GM23248 (cell line): ENCODE data around the gene PLXDC1. TPM values are rescaled to one million over a fixed set of nuclear protein-coding genes. Genes with fewer than 3 reads are reported as not detected.

Source experiments
- DNase-seq: peaks from one replicate; pipeline ENCODE4 v3.0.0-alpha.2; 2015
- H2AFZ ChIP-seq: fragments of 200-600 bp; sonication (generic); 2 replicates; pipeline ENCODE4 v1.6.1; 2016; ENCODE audit warnings: antibody characterized with exemption
- H3F3A ChIP-seq: fragments of 200-600 bp; sonication (generic); 2 replicates; pipeline ENCODE4 v1.6.1; 2016; ENCODE audit warnings: mild to moderate bottlenecking, antibody characterized with exemption, mixed run types; ENCODE audit not compliant: insufficient read depth
- H3K27ac ChIP-seq: fragments of 200-600 bp; sonication (generic); 2 replicates; pipeline ENCODE4 v1.5.1; 2016; ENCODE audit warnings: mild to moderate bottlenecking
- H3K27me3 ChIP-seq: fragments of 200-600 bp; sonication (generic); replicated peaks from 2 replicates; pipeline ENCODE4 v1.6.1; 2016; ENCODE audit warnings: mild to moderate bottlenecking; ENCODE audit not compliant: insufficient read depth
- H3K36me3 ChIP-seq: fragments of 200-600 bp; sonication (generic); 2 replicates; pipeline ENCODE4 v1.6.1; 2016; ENCODE audit warnings: low read depth, mild to moderate bottlenecking
- H3K4me1 ChIP-seq: fragments of 200-600 bp; sonication (generic); 2 replicates; pipeline ENCODE4 v1.6.1; 2016; ENCODE audit warnings: mild to moderate bottlenecking; ENCODE audit not compliant: insufficient read depth
- H3K4me2 ChIP-seq: fragments of 200-600 bp; sonication (generic); one replicate; pipeline ENCODE4 v1.6.1; 2016; ENCODE audit warnings: mild to moderate bottlenecking; ENCODE audit not compliant: unreplicated experiment
- H3K4me3 ChIP-seq: fragments of 200-600 bp; sonication (generic); 2 replicates; pipeline ENCODE4 v1.5.1; 2016; ENCODE audit warnings: mild to moderate bottlenecking
- H3K79me2 ChIP-seq: fragments of 200-600 bp; sonication (generic); 2 replicates; pipeline ENCODE4 v1.6.1; 2016; ENCODE audit warnings: mild to moderate bottlenecking; ENCODE audit not compliant: insufficient read depth
- H3K9ac ChIP-seq: fragments of 200-600 bp; sonication (generic); 2 replicates; pipeline ENCODE4 v1.6.1; 2016; ENCODE audit warnings: mild to moderate bottlenecking
- H3K9me2 ChIP-seq: fragments of 200-600 bp; sonication (generic); 2 replicates; pipeline ENCODE4 v1.6.1; 2016; ENCODE audit warnings: mixed run types, mild to moderate bottlenecking, moderate library complexity; ENCODE audit not compliant: insufficient read depth
- H3K9me3 ChIP-seq: fragments of 200-600 bp; sonication (generic); one replicate; pipeline ENCODE4 v1.6.1; 2017; ENCODE audit warnings: low read depth
- H4K20me1 ChIP-seq: fragments of 200-600 bp; sonication (generic); 2 replicates; pipeline ENCODE4 v1.6.0; 2016; ENCODE audit not compliant: insufficient read depth
- EZH2 ChIP-seq: fragments of 200-600 bp; sonication (generic); IDR thresholded peaks from 2 replicates; pipeline ENCODE4 v1.6.1; 2018; ENCODE audit warnings: antibody characterized with exemption, mild to moderate bottlenecking; ENCODE audit not compliant: insufficient read depth, poor library complexity, severe bottlenecking
- EZH2phosphoT487 ChIP-seq: fragments of 200-600 bp; sonication (generic); IDR thresholded peaks from 2 replicates; pipeline ENCODE4 v1.6.1; 2018; ENCODE audit warnings: antibody characterized with exemption, moderate library complexity, mild to moderate bottlenecking, low read depth; ENCODE audit not compliant: insufficient read depth
- WGBS, 2 experiments: methylation state at CpG; one replicate each; pipeline ENCODE4 v1.1.6; 2015 to 2017; ENCODE audit warnings: low lambda C conversion rate in 2 of 2, low coverage in 1 of 2; ENCODE audit errors: missing lambda C conversion rate in 2 of 2; 5-methylcytosine and 5-hydroxymethylcytosine counted together
- in situ Hi-C: fragments of 300-500 bp; cut with MboI; formaldehyde crosslinking; loops from 2 replicates; pipeline ENCODE4 v1.15.0; 2020
- polyA plus RNA-seq: library from polyadenylated mRNA; unstranded; fragments of >200 nt; fragmentation: Nextera tagmentation; extraction: Ambion mirVana; gene quantifications from 2 replicates; pipeline ENCODE4 v1.2.1, GENCODE V29; 2016
- small RNA-seq: library from RNA; depleted of rRNA; stranded (forward); fragments of <200 nt; gene quantifications from one replicate; pipeline ENCODE3, GENCODE V24; 2014; ENCODE audit warnings: low read depth, low replicate concordance
- total RNA-seq: library from RNA; depleted of rRNA; stranded (reverse); fragments of >200 nt; shearing (Covaris generic); gene quantifications from 2 replicates; pipeline ENCODE4 v1.2.3, GENCODE V29; 2014; rRNA removed

Gene PLXDC1
- total and polyA plus RNA-seq, 2 experiments from 2014 or later, result 0.24 TPM; not detected in 1

- Histone ChIP-seq H3K36me3 (no peaks in the 10 kb centered on the region), H3K4me3 (no peak overlapping the region), H3K9ac (peak overlapping the region; percentile 48), H3K79me2 (no peaks in the 10 kb centered on the region), H4K20me1 (no peaks in the 10 kb centered on the region), H3K4me2 (peak overlapping the region; percentile 38), H3K4me1 (peaks cover 13% of the 10 kb centered on the region), H3K9me3 (no peaks in the 10 kb centered on the region), H3K9me2 (no peaks in the 10 kb centered on the region), H3K27ac (peak overlapping the region; percentile 73), H2AFZ (peak overlapping the region; percentile 80), H3K27me3 (no peaks in the 10 kb centered on the region), H3F3A (0 out of 2 replicates have a peak, but pooled peaks cover 5% of the 10 kb centered on the region)
- DNase-seq, result peak; percentile 84
- no peak for TF ChIP-seq EZH2phosphoT487
- TF ChIP-seq EZH2, result no peak
- in situ Hi-C loops, result no loop called here
- 49% methylated on average over 4 of the region's 4 CpGs for WGBS, 2 experiments
Observed at GRCh38 chr17:39014044-39014794, 137.2 kb downstream of the PLXDC1 start.

Small RNAs within 50 kb of the gene (small RNA-seq; reads per million reads assigned to genes)
- not detected for gene AC091178.1

Other genes starting within 250 kb of the PLXDC1 start
- gene FBXO47, start 184.2 kb downstream of the PLXDC1 start, total RNA-seq, result under 0.01 TPM in 1 of 2 replicates, not detected in the other
- not detected in 2 replicates for gene FBXO47, start 184.2 kb downstream of the PLXDC1 start, polyA plus RNA-seq
- gene ARL5C, start 14.5 kb upstream of the PLXDC1 start, total RNA-seq, result not detected in 2 replicates
- not detected in 2 replicates for gene ARL5C, start 14.5 kb upstream of the PLXDC1 start, polyA plus RNA-seq
- 6.6 and 8.1 TPM in 2 replicates for gene CACNB1, start 46.0 kb upstream of the PLXDC1 start, total RNA-seq
- 6.0 and 7.1 TPM in 2 replicates for gene CACNB1, start 46.0 kb upstream of the PLXDC1 start, polyA plus RNA-seq
- gene RPL19, start 48.6 kb upstream of the PLXDC1 start, total RNA-seq, result 1,500 and 1,636 TPM in 2 replicates
- 892 and 903 TPM in 2 replicates for gene RPL19, start 48.6 kb upstream of the PLXDC1 start, polyA plus RNA-seq
- not detected in 2 replicates for gene STAC2, start 74.3 kb upstream of the PLXDC1 start, total RNA-seq
- gene STAC2, start 74.3 kb upstream of the PLXDC1 start, polyA plus RNA-seq, result 0.05 TPM in 1 of 2 replicates, not detected in the other
- 9.7 and 17.3 TPM in 2 replicates for gene FBXL20, start 250.0 kb upstream of the PLXDC1 start, total RNA-seq
- 10.7 and 11.3 TPM in 2 replicates for gene FBXL20, start 250.0 kb upstream of the PLXDC1 start, polyA plus RNA-seq